Calu3 (cell line): ENCODE measurements around the gene KRT80. TPM values are rescaled to one million over a fixed set of nuclear protein-coding genes. Genes with fewer than 3 reads are reported as not detected.

Experiments
- BruUV-seq: library from RNA; stranded (reverse); fragments of 400-500 nt; replicated peaks from 2 replicates; lab custom pipeline; 2021; lab: Mats Ljungman, UMichigan
- CTCF ChIA-PET: fragments of 300-600 bp; sonication (Branson Sonifier 250); formaldehyde crosslinking; loops from one replicate; lab custom pipeline; 2022; ENCODE audit warnings: antibody characterized with exemption; lab: Charles Lee
- DNase-seq: peaks from one replicate; pipeline ENCODE4 v3.0.0; 2022
- H3K27ac Mint-ChIP-seq: one replicate; pipeline ENCODE4 v1.8.0; 2022; ENCODE audit warnings: mixed read lengths; ENCODE audit not compliant: unreplicated experiment
- H3K27me3 Mint-ChIP-seq: one replicate; pipeline ENCODE4 v1.8.0; 2022; ENCODE audit warnings: mixed read lengths; ENCODE audit not compliant: unreplicated experiment
- H3K36me3 Mint-ChIP-seq: one replicate; pipeline ENCODE4 v1.8.0; 2022; ENCODE audit warnings: mild to moderate bottlenecking, moderate library complexity, mixed read lengths; ENCODE audit not compliant: insufficient read depth, unreplicated experiment
- H3K4me1 Mint-ChIP-seq: one replicate; pipeline ENCODE4 v1.8.0; 2022; ENCODE audit warnings: mild to moderate bottlenecking, low read depth, mixed read lengths; ENCODE audit not compliant: unreplicated experiment
- H3K4me3 Mint-ChIP-seq: one replicate; pipeline ENCODE4 v1.8.0; 2022; ENCODE audit warnings: mild to moderate bottlenecking, low read depth, moderate library complexity, mixed read lengths; ENCODE audit not compliant: unreplicated experiment
- H3K9me3 Mint-ChIP-seq: one replicate; pipeline ENCODE4 v1.8.0; 2022; ENCODE audit warnings: low read depth, mixed read lengths; ENCODE audit not compliant: unreplicated experiment
- CTCF ChIP-seq: fragments of 200-600 bp; IDR thresholded peaks from one replicate; pipeline ENCODE4 v1.8.0; 2022; ENCODE audit warnings: antibody characterized with exemption; ENCODE audit not compliant: unreplicated experiment
- intact Hi-C: fragments of 100-400 bp; cut with micrococcal nuclease; formaldehyde crosslinking; loops from one replicate; pipeline ENCODE4 v1.10.0; 2022; ENCODE audit not compliant: unreplicated experiment
- total RNA-seq: library from RNA; stranded (reverse); gene quantifications from 2 replicates; pipeline ENCODE4 v1.2.3, GENCODE V29; 2022

Gene KRT80
- total RNA-seq, 1 experiment from 2014 or later, result 45.5 TPM

GRCh38 chr12:52197371-52198231, 5.8 kb upstream of the KRT80 start:
- no peak for DNase-seq

GRCh38 chr12:52195065-52195730, 3.4 kb upstream of the KRT80 start:
- no peak for DNase-seq
- peak overlapping the region; percentile 43 for H3K27ac Mint-ChIP-seq
- no peaks in the 10 kb centered on the region for H3K27me3 Mint-ChIP-seq
- BruUV-seq, result no TSS peak
- TF ChIP-seq CTCF, result no peak
- no peaks in the 10 kb centered on the region for H3K9me3 Mint-ChIP-seq
- peaks cover 31% of the 10 kb centered on the region for H3K36me3 Mint-ChIP-seq
- intact Hi-C loops, result no loop called here
- peaks cover 48% of the 10 kb centered on the region for H3K4me1 Mint-ChIP-seq
- CTCF ChIA-PET, result no interaction called here
- no peak overlapping the region for H3K4me3 Mint-ChIP-seq

More at GRCh38 chr12:52197371-52198231, 5.8 kb upstream of the KRT80 start:
- Mint-ChIP-seq H3K4me1 (peaks cover 34% of the 10 kb centered on the region), H3K9me3 (no peaks in the 10 kb centered on the region), H3K4me3 (no peak overlapping the region), H3K27me3 (no peaks in the 10 kb centered on the region), H3K36me3 (peaks cover 8% of the 10 kb centered on the region), H3K27ac (no peak overlapping the region)
- TF ChIP-seq CTCF, result no peak
- BruUV-seq, result no TSS peak
- intact Hi-C loops, result no loop called here
- CTCF ChIA-PET, result no interaction called here

GRCh38 chr12:52193991-52194390, 2.2 kb upstream of the KRT80 start:
- peaks cover 41% of the 10 kb centered on the region for H3K36me3 Mint-ChIP-seq
- no peak overlapping the region for H3K4me3 Mint-ChIP-seq
- no peaks in the 10 kb centered on the region for H3K9me3 Mint-ChIP-seq
- TF ChIP-seq CTCF, result no peak
- DNase-seq, result peak; percentile 17
- CTCF ChIA-PET, result no interaction called here
- H3K4me1 Mint-ChIP-seq, result peaks cover 52% of the 10 kb centered on the region
- intact Hi-C loops, result no loop called here
- H3K27me3 Mint-ChIP-seq, result no peaks in the 10 kb centered on the region
- no TSS peak for BruUV-seq
- H3K27ac Mint-ChIP-seq, result peak overlapping the region; percentile 30

- Mint-ChIP-seq H3K36me3 (peaks cover 46% of the 10 kb centered on the region), H3K4me1 (peaks cover 53% of the 10 kb centered on the region), H3K4me3 (no peak overlapping the region), H3K27ac (peak overlapping the region; percentile 93), H3K27me3 (no peaks in the 10 kb centered on the region), H3K9me3 (no peaks in the 10 kb centered on the region)
- TF ChIP-seq CTCF, result no peak
- intact Hi-C loops, result no loop called here
- CTCF ChIA-PET, result no interaction called here
- no TSS peak for BruUV-seq
- DNase-seq, result no peak
Observed at GRCh38 chr12:52193532-52193931, 1.7 kb upstream of the KRT80 start.
